EH (cell line): Measurements from ENCODE around the gene PCSK2.

Experiments
- DNase-seq: peaks from one replicate; pipeline ENCODE4 v3.0.0-alpha.2; 2015; ENCODE audit warnings: low read depth

Gene PCSK2

GRCh38 chr20:17534077-17534476, 307.2 kb downstream of the PCSK2 start:
- DNase-seq, result no peak
